T-cell (primary cell): ENCODE measurements around the gene SLC39A13. TPM values are rescaled to one million over a fixed set of nuclear protein-coding genes. Genes with fewer than 3 reads are reported as not detected.

Experiments
- ATAC-seq, 4 experiments: fragments of 200-7000 bp in 3 of 4; fragments of 150-1000 bp in 1 of 4; cut with Tn5 transposase; replicated peaks in 1 of 4; 1 replicate in 3 of 4; 2 replicates in 1 of 4; pipeline ENCODE4 v1.10.0; 2021; ENCODE audit warnings: moderate library complexity in 3 of 4, mild to moderate bottlenecking in 2 of 4, moderate number of reproducible peaks in 1 of 4
- CTCF ChIA-PET, 2 donors: fragments of 300-600 bp; sonication (Branson Sonifier 250); formaldehyde crosslinking; loops; one replicate each; lab custom pipeline; 2022; ENCODE audit warnings: antibody characterized with exemption in 2 of 2; lab: Charles Lee
- POLR2A ChIA-PET, 2 donors: fragments of 300-600 bp; sonication (Branson Sonifier 250); formaldehyde crosslinking; loops; one replicate each; lab custom pipeline; 2022; ENCODE audit warnings: antibody characterized with exemption in 2 of 2; lab: Charles Lee
- DNase-seq, 35 experiments: peaks; one replicate each; pipeline versions ENCODE4 v3.0.0 to v3.0.0-alpha.2; 2013 to 2023
- H3K27ac ChIP-seq: one replicate; pipeline ENCODE4 v1.5.1; 2013; ENCODE audit warnings: low read length
- H3K27me3 ChIP-seq, 2 experiments: replicated peaks in 1 of 2; 1 replicate in 1 of 2; 2 replicates in 1 of 2; pipeline versions ENCODE4 v1.6.1 to v1.7.0; 2013; ENCODE audit warnings: low read length in 1 of 2, mixed read lengths in 1 of 2; ENCODE audit not compliant: control insufficient read depth in 2 of 2, insufficient read depth in 2 of 2; ENCODE audit errors: extremely low read depth in 1 of 2
- H3K36me3 ChIP-seq, 2 donors: 1 replicate in 1 of 2; 2 replicates in 1 of 2; pipeline versions ENCODE4 v1.6.1 to v1.7.0; 2013; ENCODE audit warnings: low read length in 1 of 2; ENCODE audit not compliant: control insufficient read depth in 2 of 2, insufficient read depth in 1 of 2; ENCODE audit errors: extremely low read depth in 1 of 2
- H3K4me1 ChIP-seq, 2 experiments: 1 replicate in 1 of 2; 2 replicates in 1 of 2; pipeline versions ENCODE4 v1.6.1 to v1.7.0; 2013; ENCODE audit warnings: low read length in 2 of 2, mixed read lengths in 1 of 2; ENCODE audit not compliant: insufficient read depth in 2 of 2, control insufficient read depth in 1 of 2; ENCODE audit errors: extremely low read depth in 1 of 2
- H3K4me3 ChIP-seq, 2 donors: 1 replicate in 1 of 2; 2 replicates in 1 of 2; pipeline versions ENCODE4 v1.5.1 to v1.7.0; 2013; ENCODE audit warnings: mild to moderate bottlenecking in 2 of 2, low read length in 1 of 2, moderate library complexity in 1 of 2; ENCODE audit not compliant: control insufficient read depth in 1 of 2; ENCODE audit errors: extremely low read depth in 1 of 2
- H3K9me3 ChIP-seq: 2 replicates; pipeline ENCODE4 v1.7.0; 2013
- H3K27ac Mint-ChIP-seq, 2 donors: one replicate each; pipeline ENCODE4 v1.8.0; 2020 to 2021; ENCODE audit warnings: mild to moderate bottlenecking in 2 of 2, mixed read lengths in 2 of 2
- H3K27me3 Mint-ChIP-seq, 2 donors: one replicate each; pipeline ENCODE4 v1.8.0; 2021 to 2022; ENCODE audit warnings: mixed read lengths in 2 of 2
- H3K36me3 Mint-ChIP-seq: one replicate; pipeline ENCODE4 v1.8.0; 2021; ENCODE audit warnings: mixed read lengths
- H3K4me1 Mint-ChIP-seq, 3 donors: one replicate each; pipeline ENCODE4 v1.8.0; 2020 to 2022; ENCODE audit warnings: mixed read lengths in 3 of 3, mild to moderate bottlenecking in 1 of 3
- H3K4me3 Mint-ChIP-seq, 3 donors: one replicate each; pipeline ENCODE4 v1.8.0; 2020 to 2022; ENCODE audit warnings: mild to moderate bottlenecking in 3 of 3, mixed read lengths in 3 of 3, moderate library complexity in 3 of 3
- H3K9me3 Mint-ChIP-seq, 3 donors: one replicate each; pipeline ENCODE4 v1.8.0; 2020 to 2022; ENCODE audit warnings: mixed read lengths in 3 of 3
- WGBS: methylation state at CpG from one replicate; pipeline ENCODE4 v1.1.5; 2013; ENCODE audit warnings: missing lambda C conversion rate; ENCODE audit not compliant: insufficient coverage; 5-methylcytosine and 5-hydroxymethylcytosine counted together
- total RNA-seq, 35 experiments: library from RNA in 6 of 35; stranded (reverse) in 6 of 35; fragments of 120-200 nt in 1 of 35; gene quantifications; one replicate each; pipeline versions ENCODE4 v1.2.1 to v1.2.4 and lab custom pipeline; 2013 to 2026

Gene SLC39A13
- total RNA-seq, 5 donors from 2014 or later (not counting 1 experiment from before 2014, with no cell fraction given), result 45.6 to 67.0 (median 65.2) TPM

- no peak overlapping the region for H3K27ac ChIP-seq
- H3K27me3 ChIP-seq, result no peaks in the 10 kb centered on the region
- CTCF ChIA-PET, result interaction anchor here (0.5 to 3.3 kb wide), 17 partner anchors 8 to 1339 kb away, joined by 3 to 22 read pairs (median 4); no protein-coding TSS in a partner anchor
- H3K9me3 Mint-ChIP-seq, result no peaks in the 10 kb centered on the region
- POLR2A ChIA-PET, result interaction anchor here (0.6 to 1.1 kb wide), 5 partner anchors 9 to 758 kb away, joined by 3 to 6 read pairs (median 4); partner anchors contain the start of gene PSMC3 (in 1 of the 2)
- H3K4me1 Mint-ChIP-seq, result peaks cover 19 to 22% (median 20%) of the 10 kb centered on the region in 3 donors
- ATAC-seq (no peak), DNase-seq (peak in 23 of 35 experiments; percentile 21 to 65 (median 40))
- peaks cover 7 to 31% of the 10 kb centered on the region in 2 experiments for H3K4me1 ChIP-seq
- no peaks in the 10 kb centered on the region for H3K27me3 Mint-ChIP-seq
- no peak overlapping the region for H3K27ac Mint-ChIP-seq
- H3K36me3 ChIP-seq, result peaks cover 7 to 33% of the 10 kb centered on the region in 2 donors
- no peaks in the 10 kb centered on the region for H3K9me3 ChIP-seq
- peaks cover 15% of the 10 kb centered on the region for H3K36me3 Mint-ChIP-seq
- 74% methylated on average over 10 of the region's 12 CpGs for WGBS
- no peak overlapping the region for H3K4me3 Mint-ChIP-seq
- no peak overlapping the region for H3K4me3 ChIP-seq
These were observed 3.7 kb downstream of the SLC39A13 start for GRCh38 chr11:47411884-47412746.

DNA sequence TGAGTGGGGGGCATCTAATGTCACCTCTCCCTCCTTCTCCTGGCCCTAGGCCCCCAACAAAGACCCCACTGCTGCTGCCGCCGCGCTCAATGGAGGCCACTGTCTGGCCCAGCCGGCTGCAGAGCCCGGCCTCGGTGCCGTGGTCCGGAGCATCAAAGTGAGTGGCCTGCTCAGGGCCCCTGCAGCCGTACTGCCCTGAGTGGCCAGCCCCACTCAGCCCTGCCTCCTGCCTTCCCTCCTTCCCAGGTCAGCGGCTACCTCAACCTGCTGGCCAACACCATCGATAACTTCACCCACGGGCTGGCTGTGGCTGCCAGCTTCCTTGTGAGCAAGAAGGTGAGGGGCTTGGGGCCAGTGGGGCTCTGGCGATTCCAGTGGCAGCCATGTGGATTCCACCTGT is 5.0 kb downstream of the SLC39A13 start:
- no peak overlapping the region for H3K27ac Mint-ChIP-seq
- peaks cover 20% of the 10 kb centered on the region for H3K36me3 Mint-ChIP-seq
- peaks cover 5 to 23% of the 10 kb centered on the region in 2 experiments for H3K4me1 ChIP-seq
- peaks cover 12 to 15% (median 12%) of the 10 kb centered on the region in 3 donors for H3K4me1 Mint-ChIP-seq
- ATAC-seq (no peak), DNase-seq (no peak)
- ChIA-PET CTCF (interaction anchor here (0.7 kb wide), 2 partner anchors 23 to 90 kb away, joined by 3 to 5 read pairs; no protein-coding TSS in a partner anchor), POLR2A (no interaction called here)
- WGBS, result 98% methylated on average over 7 of the region's 13 CpGs
- no peaks in the 10 kb centered on the region for H3K27me3 Mint-ChIP-seq
- H3K9me3 Mint-ChIP-seq, result no peaks in the 10 kb centered on the region
- peaks cover 9 to 44% of the 10 kb centered on the region in 2 donors for H3K36me3 ChIP-seq
- H3K4me3 Mint-ChIP-seq, result no peak overlapping the region
- no peaks in the 10 kb centered on the region for H3K27me3 ChIP-seq
- no peak overlapping the region for H3K27ac ChIP-seq
- H3K4me3 ChIP-seq, result no peak overlapping the region
- no peaks in the 10 kb centered on the region for H3K9me3 ChIP-seq

- 92% methylated on average over 8 of the region's 16 CpGs for WGBS
- CTCF ChIA-PET, result interaction anchor here in 1 of 2 donors (1.1 kb wide), 1 partner anchor 40 kb away, joined by 5 read pairs; no protein-coding TSS in a partner anchor
- no peak overlapping the region for H3K27ac ChIP-seq
- ATAC-seq (no peak), DNase-seq (no peak)
- H3K9me3 ChIP-seq, result no peaks in the 10 kb centered on the region
- H3K36me3 Mint-ChIP-seq, result peaks cover 24% of the 10 kb centered on the region
- peaks cover 15 to 51% of the 10 kb centered on the region in 2 donors for H3K36me3 ChIP-seq
- H3K4me1 ChIP-seq, result peaks cover 2 to 18% of the 10 kb centered on the region in 2 experiments
- H3K4me3 ChIP-seq, result no peak overlapping the region
- H3K9me3 Mint-ChIP-seq, result no peaks in the 10 kb centered on the region
- POLR2A ChIA-PET, result interaction anchor here in 1 of 2 donors (0.6 kb wide), 1 partner anchor 172 kb away, joined by 5 read pairs; no protein-coding TSS in a partner anchor
- peaks cover 6 to 11% (median 8%) of the 10 kb centered on the region in 3 donors for H3K4me1 Mint-ChIP-seq
- no peaks in the 10 kb centered on the region for H3K27me3 Mint-ChIP-seq
- no peak overlapping the region for H3K4me3 Mint-ChIP-seq
- H3K27ac Mint-ChIP-seq, result peak overlapping the region; percentile 13 to 65
- H3K27me3 ChIP-seq, result no peaks in the 10 kb centered on the region
These were observed 5.7 kb downstream of the SLC39A13 start for GRCh38 chr11:47413908-47414684.

DNA sequence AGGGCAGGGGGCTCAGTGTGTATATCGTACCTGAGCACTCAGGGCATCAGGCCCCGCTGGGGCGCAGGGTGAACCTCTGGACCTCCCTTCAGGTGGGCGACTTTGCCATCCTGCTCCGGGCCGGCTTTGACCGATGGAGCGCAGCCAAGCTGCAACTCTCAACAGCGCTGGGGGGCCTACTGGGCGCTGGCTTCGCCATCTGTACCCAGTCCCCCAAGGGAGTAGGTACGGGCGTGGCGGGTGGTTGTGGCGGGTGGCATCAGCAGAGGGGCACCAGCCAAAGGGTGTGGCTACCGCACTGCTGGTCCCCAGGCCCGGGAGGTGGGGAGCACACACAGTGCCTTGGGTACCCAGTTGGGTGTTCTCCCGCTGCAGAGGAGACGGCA is 6.3 kb downstream of the SLC39A13 start:
- H3K9me3 Mint-ChIP-seq, result no peaks in the 10 kb centered on the region
- Histone ChIP-seq H3K9me3 (no peaks in the 10 kb centered on the region), H3K27ac (no peak overlapping the region), H3K4me3 (no peak overlapping the region), H3K36me3 (peaks cover 17 to 55% of the 10 kb centered on the region in 2 donors), H3K27me3 (no peaks in the 10 kb centered on the region), H3K4me1 (peaks cover 0 to 12% of the 10 kb centered on the region in 2 experiments)
- ATAC-seq, result no peak
- H3K4me3 Mint-ChIP-seq, result no peak overlapping the region
- WGBS, result 93% methylated on average over 16 of the region's 19 CpGs
- no peak overlapping the region for H3K27ac Mint-ChIP-seq
- DNase-seq, result peak in 1 of 35 experiments; percentile 2
- CTCF ChIA-PET, result interaction anchor here in 1 of 2 donors (1.1 kb wide), 1 partner anchor 41 kb away, joined by 5 read pairs; no protein-coding TSS in a partner anchor
- H3K36me3 Mint-ChIP-seq, result peaks cover 27% of the 10 kb centered on the region
- POLR2A ChIA-PET, result interaction anchor here in 1 of 2 donors (0.6 kb wide), 1 partner anchor 173 kb away, joined by 5 read pairs; no protein-coding TSS in a partner anchor
- H3K27me3 Mint-ChIP-seq, result no peaks in the 10 kb centered on the region
- peaks cover under 1 to 6% (median 4%) of the 10 kb centered on the region in 3 donors for H3K4me1 Mint-ChIP-seq

GRCh38 chr11:47415091-47415854 is 6.9 kb downstream of the SLC39A13 start:
- 90% methylated on average over 27 of the region's 31 CpGs for WGBS
- H3K27ac Mint-ChIP-seq, result peak overlapping the region in 1 of 2 donors; percentile 22
- peaks cover 33% of the 10 kb centered on the region for H3K36me3 Mint-ChIP-seq

More at GRCh38 chr11:47415091-47415854, 6.9 kb downstream of the SLC39A13 start:
- DNase-seq (no peak), ATAC-seq (no peak)
- H3K4me1 Mint-ChIP-seq, result peaks cover 0 to 3% (median 3%) of the 10 kb centered on the region in 3 donors
- H3K4me3 Mint-ChIP-seq, result no peak overlapping the region
- H3K9me3 ChIP-seq, result no peaks in the 10 kb centered on the region
- no peaks in the 10 kb centered on the region for H3K9me3 Mint-ChIP-seq
- no peaks in the 10 kb centered on the region for H3K27me3 Mint-ChIP-seq
- ChIA-PET CTCF (no interaction called here), POLR2A (interaction anchor here in 1 of 2 donors (0.6 kb wide), 1 partner anchor 206 kb away, joined by 4 read pairs; no protein-coding TSS in a partner anchor)
- H3K27me3 ChIP-seq, result no peaks in the 10 kb centered on the region
- no peak overlapping the region for H3K27ac ChIP-seq
- peaks cover 0 to 6% of the 10 kb centered on the region in 2 experiments for H3K4me1 ChIP-seq
- H3K36me3 ChIP-seq, result peaks cover 17 to 61% of the 10 kb centered on the region in 2 donors
- H3K4me3 ChIP-seq, result no peak overlapping the region
